AG09309 (cell line): Measurements from ENCODE around the gene RNF213.

Experiments
- DNase-seq: peaks from one replicate; pipeline ENCODE4 v3.0.0-alpha.2; 2010; ENCODE audit warnings: low read depth
- H3K4me3 ChIP-seq: 2 replicates; pipeline ENCODE4 v1.5.1; 2011; ENCODE audit warnings: mild to moderate bottlenecking, low read depth, low read length, moderate library complexity; ENCODE audit not compliant: control insufficient read depth
- TF ChIP-seq, protein P1 (sequence below): IDR thresholded peaks from 2 replicates; pipeline ENCODE4 v1.5.1; 2011; ENCODE audit warnings: mild to moderate bottlenecking, low read depth, low read length, inconsistent platforms; ENCODE audit not compliant: insufficient read depth, control insufficient read depth; ENCODE audit errors: missing control alignments

The RNF213 gene

DNA sequence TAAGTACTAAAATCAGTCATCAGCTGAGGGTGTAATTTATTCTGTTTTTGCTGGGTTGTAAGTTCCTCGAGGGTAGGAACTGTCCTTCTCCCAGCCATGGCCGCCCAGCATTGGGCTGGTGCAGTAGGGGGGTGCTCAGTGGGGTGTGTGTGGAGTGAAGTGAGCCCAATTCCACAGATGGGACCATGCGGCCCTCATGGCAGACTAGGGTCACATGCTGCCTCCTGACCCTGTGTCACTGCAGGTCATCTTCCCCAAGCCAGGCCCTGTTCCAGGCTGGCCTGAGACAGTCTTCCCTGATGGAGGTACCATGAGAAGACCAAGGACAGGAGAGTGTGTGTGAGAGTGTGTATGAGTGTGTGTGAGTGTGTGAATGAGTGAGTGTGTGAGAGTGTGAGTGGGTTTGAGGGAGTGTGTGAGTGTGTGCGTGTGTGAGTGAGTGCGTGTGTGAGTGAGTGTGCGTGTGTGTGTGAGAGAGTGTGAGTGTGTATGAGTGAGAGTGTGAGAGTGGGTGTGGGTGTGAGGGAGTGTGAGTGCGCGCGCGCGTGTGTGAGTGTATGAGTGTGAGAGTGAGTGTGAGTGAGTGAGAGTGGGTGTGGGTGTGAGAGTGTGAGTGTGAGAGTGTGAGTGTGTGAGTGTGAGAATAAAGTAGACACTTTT, 36.7 kb upstream of the RNF213 start:
- DNase-seq = no peak
- H3K4me3 ChIP-seq = no peak overlapping the region
- TF ChIP-seq, protein P1, sequence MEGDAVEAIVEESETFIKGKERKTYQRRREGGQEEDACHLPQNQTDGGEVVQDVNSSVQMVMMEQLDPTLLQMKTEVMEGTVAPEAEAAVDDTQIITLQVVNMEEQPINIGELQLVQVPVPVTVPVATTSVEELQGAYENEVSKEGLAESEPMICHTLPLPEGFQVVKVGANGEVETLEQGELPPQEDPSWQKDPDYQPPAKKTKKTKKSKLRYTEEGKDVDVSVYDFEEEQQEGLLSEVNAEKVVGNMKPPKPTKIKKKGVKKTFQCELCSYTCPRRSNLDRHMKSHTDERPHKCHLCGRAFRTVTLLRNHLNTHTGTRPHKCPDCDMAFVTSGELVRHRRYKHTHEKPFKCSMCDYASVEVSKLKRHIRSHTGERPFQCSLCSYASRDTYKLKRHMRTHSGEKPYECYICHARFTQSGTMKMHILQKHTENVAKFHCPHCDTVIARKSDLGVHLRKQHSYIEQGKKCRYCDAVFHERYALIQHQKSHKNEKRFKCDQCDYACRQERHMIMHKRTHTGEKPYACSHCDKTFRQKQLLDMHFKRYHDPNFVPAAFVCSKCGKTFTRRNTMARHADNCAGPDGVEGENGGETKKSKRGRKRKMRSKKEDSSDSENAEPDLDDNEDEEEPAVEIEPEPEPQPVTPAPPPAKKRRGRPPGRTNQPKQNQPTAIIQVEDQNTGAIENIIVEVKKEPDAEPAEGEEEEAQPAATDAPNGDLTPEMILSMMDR = no peak

DNA sequence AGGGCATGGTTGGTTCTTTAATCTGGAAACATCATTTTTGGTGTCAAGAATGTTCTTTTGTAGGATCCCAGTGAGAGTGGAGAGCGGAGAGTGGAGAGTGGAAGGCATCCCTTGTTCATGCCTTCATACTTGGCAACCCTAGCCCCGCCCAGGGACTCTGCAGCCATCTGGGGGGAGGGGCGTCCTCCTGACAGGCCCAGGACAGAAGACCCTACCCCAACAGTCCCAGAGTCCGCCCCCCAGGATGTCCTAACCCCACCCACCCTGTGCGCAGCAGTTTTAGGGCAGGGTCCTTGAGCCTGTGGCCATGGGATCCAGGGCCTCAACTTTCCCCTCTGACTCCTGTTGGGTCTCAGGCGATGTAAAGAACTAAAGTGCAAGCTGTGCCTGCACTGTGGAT, 36.0 kb upstream of the RNF213 start:
- no peak for DNase-seq
- no peak overlapping the region for H3K4me3 ChIP-seq
- TF ChIP-seq, protein P1 = no peak

DNA sequence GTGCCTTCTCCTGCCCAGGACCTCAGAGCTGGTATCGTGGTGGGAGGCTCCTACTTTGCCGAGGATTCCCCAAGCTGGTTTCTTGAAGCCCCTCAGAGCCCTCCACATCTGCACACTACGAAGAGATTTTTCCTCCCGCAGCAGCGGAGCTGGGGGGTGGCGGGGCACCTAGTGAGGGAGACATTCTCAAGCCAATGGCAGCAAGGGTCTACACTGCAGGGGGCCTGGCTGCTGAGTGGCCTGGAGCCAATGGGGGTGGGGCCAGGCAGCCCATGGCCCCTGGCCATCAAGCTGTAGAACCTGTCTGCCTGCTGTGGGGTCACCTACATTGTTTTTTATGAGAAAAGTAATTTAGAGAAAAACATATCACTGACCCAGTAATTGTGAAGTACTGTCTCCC, 35.4 kb upstream of the RNF213 start:
- no peak overlapping the region for H3K4me3 ChIP-seq
- TF ChIP-seq, protein P1 = no peak
- no peak for DNase-seq

DNA sequence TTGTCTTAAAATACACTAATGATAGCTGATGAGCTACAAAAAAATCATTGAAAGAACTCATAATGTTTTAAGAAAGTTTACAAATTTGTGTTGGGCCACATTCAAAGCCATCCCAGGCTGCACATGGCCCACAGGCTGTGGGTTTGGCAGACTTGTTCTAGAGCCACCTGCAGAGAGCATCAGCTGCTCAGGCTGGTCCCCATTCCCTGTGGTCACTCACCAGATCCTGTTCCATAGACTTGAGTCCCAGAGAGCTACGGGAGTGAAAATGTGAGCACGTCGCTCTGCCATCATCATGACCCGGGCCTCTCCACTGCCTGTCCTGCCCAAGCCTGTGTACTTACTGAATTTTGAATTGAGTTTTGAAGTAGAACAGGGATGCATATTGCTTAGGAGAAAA, 33.5 kb upstream of the RNF213 start:
- no peak for DNase-seq
- no peak overlapping the region for H3K4me3 ChIP-seq
- TF ChIP-seq, protein P1 = no peak

DNA sequence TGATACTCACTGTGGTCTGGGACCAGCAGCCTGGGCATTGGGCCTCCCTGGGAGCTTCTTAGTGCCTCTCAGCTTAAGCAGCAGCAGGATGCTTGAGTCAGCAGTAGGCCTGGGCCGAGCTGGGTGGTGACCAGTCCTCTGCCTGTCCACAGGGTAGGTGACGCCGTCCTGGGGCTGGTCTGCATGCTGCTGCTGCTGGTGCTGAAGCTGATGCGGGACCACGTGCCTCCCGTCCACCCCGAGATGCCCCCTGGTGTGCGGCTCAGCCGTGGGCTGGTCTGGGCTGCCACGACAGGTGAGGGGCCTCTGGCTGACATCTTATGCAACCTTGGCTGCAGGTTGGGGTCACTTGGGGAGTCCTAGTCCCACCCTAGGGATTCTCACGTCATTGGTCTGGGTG, 33.0 kb upstream of the RNF213 start:
- TF ChIP-seq, protein P1 = no peak
- H3K4me3 ChIP-seq = no peak overlapping the region
- DNase-seq = no peak

DNA sequence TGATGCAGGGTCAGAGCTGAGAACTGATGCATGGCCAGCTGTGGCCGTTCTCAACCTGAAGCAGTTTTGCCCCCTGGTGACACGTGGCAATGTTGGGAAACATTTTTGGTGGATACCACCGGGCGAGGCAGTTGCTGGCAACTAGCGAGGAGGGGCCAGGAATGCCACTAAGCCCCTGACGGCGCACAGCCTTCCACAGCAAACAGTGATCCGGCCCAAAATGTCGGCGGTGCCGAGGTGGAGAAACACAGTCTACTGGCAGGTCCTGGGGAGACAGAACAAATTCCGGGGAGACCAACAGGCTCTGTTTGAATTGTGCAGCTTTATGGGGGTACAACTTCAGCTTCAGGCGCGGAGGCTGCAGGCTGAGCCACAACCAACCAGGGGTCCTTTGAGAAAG, 32.2 kb upstream of the RNF213 start:
- DNase-seq = no peak
- TF ChIP-seq, protein P1 = no peak
- no peak overlapping the region for H3K4me3 ChIP-seq
